ENCODE results near the gene MSLN.

DNA sequence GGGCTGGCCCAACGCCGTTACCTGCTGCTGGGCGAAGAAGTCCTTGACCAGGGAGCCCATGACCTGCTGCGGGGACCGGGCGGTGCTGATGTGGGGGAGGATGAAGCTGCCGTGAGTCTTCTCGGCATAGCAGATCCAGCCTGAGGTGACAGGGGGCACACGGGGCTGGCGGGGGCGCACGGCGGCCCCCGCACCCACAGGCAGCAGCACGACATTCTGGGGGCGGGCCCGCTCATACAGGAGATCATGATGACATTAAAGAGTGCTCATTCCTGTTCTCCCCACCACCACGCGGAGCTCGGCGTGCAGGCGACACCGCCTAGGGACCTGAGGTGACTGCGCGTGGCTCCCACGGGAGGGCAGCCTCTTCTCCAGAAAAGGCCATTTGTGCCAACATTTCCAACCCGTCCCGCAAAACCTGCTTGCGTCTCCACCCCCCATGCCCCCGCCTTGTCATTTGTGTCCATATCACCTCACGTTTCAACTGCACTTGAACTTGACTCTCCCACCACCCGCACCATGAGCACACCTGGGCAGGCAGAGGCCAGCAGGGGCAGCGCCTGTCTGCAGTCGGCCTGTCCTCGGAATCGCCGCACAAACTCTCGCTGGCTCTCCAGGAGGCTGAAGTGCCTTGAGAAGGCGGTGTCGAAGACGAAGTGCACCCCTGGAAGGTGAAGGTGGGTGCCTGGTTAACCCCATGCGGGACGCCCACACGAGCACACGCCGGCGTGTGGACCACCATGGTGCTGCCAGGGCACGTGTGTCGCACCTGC, 26.1 kb upstream of the MSLN start:
- TF ChIP-seq, protein P1, sequence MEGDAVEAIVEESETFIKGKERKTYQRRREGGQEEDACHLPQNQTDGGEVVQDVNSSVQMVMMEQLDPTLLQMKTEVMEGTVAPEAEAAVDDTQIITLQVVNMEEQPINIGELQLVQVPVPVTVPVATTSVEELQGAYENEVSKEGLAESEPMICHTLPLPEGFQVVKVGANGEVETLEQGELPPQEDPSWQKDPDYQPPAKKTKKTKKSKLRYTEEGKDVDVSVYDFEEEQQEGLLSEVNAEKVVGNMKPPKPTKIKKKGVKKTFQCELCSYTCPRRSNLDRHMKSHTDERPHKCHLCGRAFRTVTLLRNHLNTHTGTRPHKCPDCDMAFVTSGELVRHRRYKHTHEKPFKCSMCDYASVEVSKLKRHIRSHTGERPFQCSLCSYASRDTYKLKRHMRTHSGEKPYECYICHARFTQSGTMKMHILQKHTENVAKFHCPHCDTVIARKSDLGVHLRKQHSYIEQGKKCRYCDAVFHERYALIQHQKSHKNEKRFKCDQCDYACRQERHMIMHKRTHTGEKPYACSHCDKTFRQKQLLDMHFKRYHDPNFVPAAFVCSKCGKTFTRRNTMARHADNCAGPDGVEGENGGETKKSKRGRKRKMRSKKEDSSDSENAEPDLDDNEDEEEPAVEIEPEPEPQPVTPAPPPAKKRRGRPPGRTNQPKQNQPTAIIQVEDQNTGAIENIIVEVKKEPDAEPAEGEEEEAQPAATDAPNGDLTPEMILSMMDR (IDR thresholded peaks at IDR 0.05): no peak
- no peak for TF ChIP-seq POLR2A (IDR thresholded peaks at IDR 0.05; ENCODE audit: low read depth)

Measured in esophagus muscularis mucosa (tissue), 3 donors.